SK-N-MC (cell line): ENCODE data around the gene SEC14L1.

Source experiments
- DNase-seq: peaks from one replicate; pipeline ENCODE4 v3.0.0-alpha.2; 2011; ENCODE audit warnings: low read depth, low spot score
- H3K27ac ChIP-seq: fragments of 200-600 bp; sonication (generic); 2 replicates; pipeline ENCODE4 v1.5.1; 2016; ENCODE audit warnings: mixed run types
- H3K36me3 ChIP-seq: fragments of 200-600 bp; sonication (generic); 2 replicates; pipeline ENCODE4 v1.6.1; 2017; ENCODE audit warnings: antibody characterized with exemption, low read length, mixed read lengths; ENCODE audit not compliant: insufficient read depth
- H3K4me3 ChIP-seq: fragments of 200-600 bp; sonication (generic); 2 replicates; pipeline ENCODE4 v1.5.1; 2016
- H3K9ac ChIP-seq: fragments of 200-600 bp; sonication (generic); 2 replicates; pipeline ENCODE4 v1.8.0; 2017; ENCODE audit warnings: mixed run types, mixed read lengths; ENCODE audit not compliant: insufficient read length
- H3K9me3 ChIP-seq: fragments of 200-600 bp; sonication (generic); 2 replicates; pipeline ENCODE4 v1.6.1; 2017; ENCODE audit warnings: low read depth, mild to moderate bottlenecking, antibody characterized with exemption, low read length, moderate library complexity, mixed read lengths
- EZH2 ChIP-seq: fragments of 200-600 bp; sonication (generic); IDR thresholded peaks from one replicate; pipeline ENCODE4 v1.6.1; 2017; ENCODE audit warnings: antibody characterized with exemption
- FOXP2 ChIP-seq: optimal IDR thresholded peaks from 2 replicates; pipeline ENCODE3; 2011; ENCODE audit warnings: mild to moderate bottlenecking, moderate library complexity; ENCODE audit not compliant: insufficient read depth; ENCODE audit errors: extremely low read length, control extremely low read depth
- POLR2AphosphoS5 ChIP-seq: IDR thresholded peaks from 2 replicates; pipeline ENCODE4 v1.6.1; 2012; ENCODE audit warnings: mild to moderate bottlenecking, low read depth, low read length, borderline replicate concordance

SEC14L1 gene

GRCh38 chr17:77144227-77144626 is 3.5 kb downstream of the SEC14L1 start:
- no peak overlapping the region for H3K27ac ChIP-seq
- no peak overlapping the region for H3K4me3 ChIP-seq
- peaks cover 58% of the 10 kb centered on the region for H3K36me3 ChIP-seq
- no peak for DNase-seq
- H3K9ac ChIP-seq: no peak overlapping the region
- no peak for TF ChIP-seq EZH2
- no peak for TF ChIP-seq POLR2AphosphoS5
- TF ChIP-seq FOXP2: no peak
- peaks cover 3% of the 10 kb centered on the region; the same call in 1 of the 2 replicates for H3K9me3 ChIP-seq

GRCh38 chr17:77145224-77145611 is 4.4 kb downstream of the SEC14L1 start:
- peak overlapping the region; percentile 11; the same call in 1 of the 2 replicates for H3K4me3 ChIP-seq
- H3K36me3 ChIP-seq: peaks cover 62% of the 10 kb centered on the region
- peak overlapping the region; percentile 54 for H3K9ac ChIP-seq
- no peak for TF ChIP-seq FOXP2
- TF ChIP-seq POLR2AphosphoS5: no peak
- TF ChIP-seq EZH2: no peak
- no peak for DNase-seq
- no peaks in the 10 kb centered on the region for H3K9me3 ChIP-seq
- peak overlapping the region; percentile 57 for H3K27ac ChIP-seq

- TF ChIP-seq FOXP2 (no peak), POLR2AphosphoS5 (no peak), EZH2 (no peak)
- Histone ChIP-seq H3K9me3 (no peaks in the 10 kb centered on the region), H3K27ac (peak overlapping the region; percentile 57), H3K9ac (peak overlapping the region; percentile 54), H3K36me3 (peaks cover 67% of the 10 kb centered on the region), H3K4me3 (peak overlapping the region; percentile 11; the same call in 1 of the 2 replicates)
- no peak for DNase-seq
Measured at GRCh38 chr17:77145612-77146245, 5.0 kb downstream of the SEC14L1 start.

- no peak for TF ChIP-seq POLR2AphosphoS5
- no peak for TF ChIP-seq EZH2
- TF ChIP-seq FOXP2: no peak
- Histone ChIP-seq H3K4me3 (no peak overlapping the region), H3K9ac (peak overlapping the region; percentile 54), H3K9me3 (no peaks in the 10 kb centered on the region), H3K27ac (peak overlapping the region; percentile 57; the same call in 1 of the 2 replicates), H3K36me3 (peaks cover 72% of the 10 kb centered on the region)
- DNase-seq: no peak
Measured at GRCh38 chr17:77146246-77146632, 5.5 kb downstream of the SEC14L1 start.

GRCh38 chr17:77146882-77147281 is 6.1 kb downstream of the SEC14L1 start:
- H3K27ac ChIP-seq: 0 out of 2 replicates have a peak overlapping the region, but pooled peaks have one; percentile 57
- peaks cover 74% of the 10 kb centered on the region for H3K36me3 ChIP-seq
- no peak overlapping the region for H3K4me3 ChIP-seq

GRCh38 chr17:77147357-77147801 is 6.6 kb downstream of the SEC14L1 start:
- TF ChIP-seq FOXP2 (no peak), POLR2AphosphoS5 (no peak), EZH2 (no peak)
- no peaks in the 10 kb centered on the region for H3K9me3 ChIP-seq
- H3K4me3 ChIP-seq: no peak overlapping the region
- no peak overlapping the region for H3K9ac ChIP-seq
- H3K27ac ChIP-seq: no peak overlapping the region
- DNase-seq: no peak
- peaks cover 74% of the 10 kb centered on the region for H3K36me3 ChIP-seq

More at GRCh38 chr17:77146882-77147281, 6.1 kb downstream of the SEC14L1 start:
- H3K9me3 ChIP-seq: no peaks in the 10 kb centered on the region
- no peak overlapping the region for H3K9ac ChIP-seq
- TF ChIP-seq EZH2: no peak
- no peak for TF ChIP-seq POLR2AphosphoS5
- no peak for TF ChIP-seq FOXP2
- DNase-seq: no peak

GRCh38 chr17:77148077-77148939 is 7.5 kb downstream of the SEC14L1 start:
- Histone ChIP-seq H3K9ac (no peak overlapping the region), H3K36me3 (peaks cover 65% of the 10 kb centered on the region), H3K9me3 (no peaks in the 10 kb centered on the region), H3K27ac (no peak overlapping the region), H3K4me3 (no peak overlapping the region)
- DNase-seq: no peak
- TF ChIP-seq FOXP2 (no peak), EZH2 (no peak), POLR2AphosphoS5 (no peak)

- DNase-seq: no peak
- Histone ChIP-seq H3K27ac (no peak overlapping the region), H3K4me3 (no peak overlapping the region), H3K9me3 (no peaks in the 10 kb centered on the region), H3K9ac (no peak overlapping the region), H3K36me3 (peaks cover 58% of the 10 kb centered on the region)
- TF ChIP-seq EZH2 (no peak), POLR2AphosphoS5 (no peak), FOXP2 (no peak)
Measured at GRCh38 chr17:77148940-77149510, 8.3 kb downstream of the SEC14L1 start.
